WERI-Rb-1 (cell line): ENCODE data around the gene NRF1.

Experiments used
- DNase-seq: peaks from one replicate; pipeline ENCODE4 v3.0.0-alpha.2; 2020
- H3K27ac ChIP-seq: fragments of 250-450 bp; sonication (Bioruptor Pico); 2 replicates; pipeline ENCODE4 v1.5.1; 2020; ENCODE audit warnings: mild to moderate bottlenecking, moderate library complexity
- H3K27me3 ChIP-seq: fragments of 250-450 bp; sonication (Bioruptor Pico); 2 replicates; pipeline ENCODE4 v1.5.1; 2021; ENCODE audit warnings: mild to moderate bottlenecking, low read depth, moderate library complexity; ENCODE audit not compliant: insufficient read depth, severe bottlenecking
- H3K36me3 ChIP-seq: fragments of 250-450 bp; sonication (Bioruptor Pico); 2 replicates; pipeline ENCODE4 v1.5.1; 2020; ENCODE audit warnings: mild to moderate bottlenecking, moderate library complexity
- H3K4me3 ChIP-seq: 2 replicates; pipeline ENCODE4 v1.5.1; 2011; ENCODE audit warnings: low read depth, mild to moderate bottlenecking, control low read depth, low read length
- H3K9me3 ChIP-seq: fragments of 250-450 bp; sonication (Bioruptor Pico); 2 replicates; pipeline ENCODE4 v1.5.1; 2021; ENCODE audit warnings: mild to moderate bottlenecking, moderate library complexity; ENCODE audit not compliant: severe bottlenecking
- CTCF ChIP-seq: IDR thresholded peaks from 2 replicates; pipeline ENCODE4 v1.5.1; 2011; ENCODE audit warnings: low read depth, mild to moderate bottlenecking, control low read depth, inconsistent platforms, low read length

The NRF1 gene

GRCh38 chr7:129675521-129675920 is 64.0 kb downstream of the NRF1 start:
- no peak overlapping the region for H3K27ac ChIP-seq
- no peak for TF ChIP-seq CTCF
- no peaks in the 10 kb centered on the region for H3K9me3 ChIP-seq
- H3K4me3 ChIP-seq = no peak overlapping the region
- no peak for DNase-seq
- no peaks in the 10 kb centered on the region for H3K27me3 ChIP-seq
- peaks cover 43% of the 10 kb centered on the region for H3K36me3 ChIP-seq

DNA sequence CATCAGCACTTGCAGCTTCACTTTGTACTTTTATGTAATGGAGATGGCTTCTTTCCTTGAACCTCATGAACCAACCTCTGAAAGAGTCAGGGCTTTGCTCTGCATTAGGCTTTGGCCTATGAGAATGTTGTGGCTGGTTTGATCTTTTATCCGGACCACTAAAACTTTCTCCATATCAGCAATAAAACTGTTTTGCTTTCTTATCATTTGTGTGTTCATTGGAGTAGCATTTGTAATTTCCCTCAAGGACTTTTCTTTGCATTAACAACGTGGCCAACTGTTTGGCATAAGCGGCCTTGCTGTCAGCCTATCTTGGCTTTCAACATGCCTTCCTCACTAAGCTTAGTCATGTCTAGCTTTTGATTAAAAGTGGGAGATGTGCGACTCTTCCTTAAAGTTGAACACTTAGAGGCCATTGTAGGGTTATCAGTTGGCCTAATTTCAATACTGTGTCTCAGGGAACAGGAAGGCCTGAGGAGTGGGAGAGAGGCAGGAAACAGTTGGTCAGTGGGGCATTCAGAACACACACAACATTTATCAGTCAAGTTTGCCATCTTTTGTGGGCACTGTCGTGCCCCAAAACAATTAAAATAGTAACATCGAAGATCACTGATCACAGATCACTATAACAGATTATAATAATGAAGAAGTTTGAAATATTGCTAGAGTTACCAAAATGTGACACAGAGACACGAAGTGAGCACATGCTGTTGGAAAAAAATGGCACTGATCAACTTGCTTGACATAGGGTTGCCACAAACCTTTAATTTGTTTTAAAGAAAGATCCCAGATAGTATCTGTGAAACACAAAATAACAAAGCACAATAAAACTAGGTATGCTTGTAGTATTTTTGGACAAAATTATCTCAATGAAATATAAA is 64.7 kb downstream of the NRF1 start:
- no peak for DNase-seq
- H3K36me3 ChIP-seq = peaks cover 43% of the 10 kb centered on the region
- no peaks in the 10 kb centered on the region for H3K9me3 ChIP-seq

GRCh38 chr7:129677796-129678195 is 66.3 kb downstream of the NRF1 start:
- no peak overlapping the region for H3K27ac ChIP-seq
- TF ChIP-seq CTCF = no peak
- no peaks in the 10 kb centered on the region for H3K9me3 ChIP-seq
- no peak overlapping the region for H3K4me3 ChIP-seq
- H3K27me3 ChIP-seq = no peaks in the 10 kb centered on the region
- peaks cover 38% of the 10 kb centered on the region for H3K36me3 ChIP-seq
- no peak for DNase-seq

More for the DNA sequence above, 64.7 kb downstream of the NRF1 start:
- no peak for TF ChIP-seq CTCF
- Histone ChIP-seq H3K4me3 (no peak overlapping the region), H3K27ac (no peak overlapping the region), H3K27me3 (no peaks in the 10 kb centered on the region)

DNA sequence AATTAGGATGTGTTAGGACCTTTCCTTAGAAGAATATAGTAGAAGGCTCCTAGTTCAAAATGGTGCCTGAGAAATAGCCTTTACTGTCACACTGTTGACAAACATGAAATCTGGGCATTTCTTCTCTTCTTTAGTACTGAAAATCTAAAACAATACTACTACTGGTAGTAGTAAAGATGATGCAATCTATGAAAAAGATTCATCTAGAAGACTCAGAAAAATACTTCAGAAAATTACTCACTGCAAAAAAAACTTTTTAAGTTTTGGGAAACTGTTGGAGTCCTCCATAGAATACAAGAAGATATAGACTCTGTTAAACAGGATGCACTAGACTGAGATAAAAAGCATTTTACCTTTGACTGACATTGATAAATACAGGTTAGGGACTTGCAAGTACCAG is 67.1 kb downstream of the NRF1 start:
- no peak overlapping the region for H3K27ac ChIP-seq
- DNase-seq = no peak
- no peaks in the 10 kb centered on the region for H3K9me3 ChIP-seq
- TF ChIP-seq CTCF = no peak
- no peaks in the 10 kb centered on the region for H3K27me3 ChIP-seq
- peaks cover 38% of the 10 kb centered on the region for H3K36me3 ChIP-seq
- no peak overlapping the region for H3K4me3 ChIP-seq

- no peak for TF ChIP-seq CTCF
- Histone ChIP-seq H3K4me3 (no peak overlapping the region), H3K27me3 (no peaks in the 10 kb centered on the region), H3K9me3 (no peaks in the 10 kb centered on the region), H3K27ac (no peak overlapping the region), H3K36me3 (peaks cover 27% of the 10 kb centered on the region)
- DNase-seq = no peak
Observed at GRCh38 chr7:129680400-129680799, 68.9 kb downstream of the NRF1 start.
